Stimulated activated CD8-positive, alpha-beta memory T cell treated with anti-CD3 and anti-CD28 coated beads, Interleukin-2, amount 100 ng/mL, for 48 hours (primary cell): Measurements from ENCODE around the gene MIF.
"Not testable (repeated sequence)": the region's sequence is repeated elsewhere in the genome, so short reads cannot be mapped to it uniquely, and the experiment has no call there.

ENCODE experiments used
- DNase-seq, 2 donors: peaks; one replicate each; pipeline ENCODE4 v3.0.0-alpha.2; 2020; ENCODE audit warnings: low read depth in 2 of 2

The MIF gene

DNA sequence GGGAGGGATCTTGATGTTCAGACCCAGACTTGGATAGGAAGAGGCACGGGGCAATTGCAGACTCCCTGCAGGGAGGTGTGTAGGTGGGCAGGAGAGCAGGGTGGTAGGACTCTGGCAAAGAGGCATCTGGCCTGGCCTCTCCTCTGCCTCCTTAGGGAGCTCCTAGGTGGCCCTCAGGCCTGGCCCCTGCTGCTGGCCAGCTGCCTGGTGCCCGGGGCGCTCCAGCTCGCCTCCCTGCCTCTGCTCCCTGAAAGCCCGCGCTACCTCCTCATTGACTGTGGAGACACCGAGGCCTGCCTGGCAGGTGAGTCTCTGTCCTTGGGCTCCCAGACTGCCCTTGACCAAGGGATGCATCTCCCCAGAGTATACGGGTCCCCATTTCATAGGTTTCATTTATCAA, 16.6 kb upstream of the MIF start:
- no peak for DNase-seq

DNA sequence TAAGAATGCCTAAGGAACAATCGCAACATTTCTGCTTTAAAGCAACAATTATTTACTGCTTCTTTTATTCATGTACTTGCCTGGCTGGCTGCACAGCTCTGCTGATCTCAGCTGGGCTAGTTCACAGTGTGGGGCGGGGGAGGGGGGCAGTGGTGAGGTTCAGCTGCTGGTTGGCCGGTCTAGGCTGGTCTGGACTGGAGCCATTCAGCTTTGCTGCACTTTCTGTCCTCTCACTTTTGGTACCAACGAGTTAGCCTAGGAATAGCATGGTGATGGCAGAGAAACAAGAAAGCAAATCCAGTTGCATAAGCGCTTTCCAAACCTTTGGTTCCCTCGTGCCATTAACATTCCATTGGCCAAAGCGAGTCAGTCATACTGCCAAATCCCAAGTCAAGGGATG, 16.0 kb upstream of the MIF start:
- no peak for DNase-seq

DNA sequence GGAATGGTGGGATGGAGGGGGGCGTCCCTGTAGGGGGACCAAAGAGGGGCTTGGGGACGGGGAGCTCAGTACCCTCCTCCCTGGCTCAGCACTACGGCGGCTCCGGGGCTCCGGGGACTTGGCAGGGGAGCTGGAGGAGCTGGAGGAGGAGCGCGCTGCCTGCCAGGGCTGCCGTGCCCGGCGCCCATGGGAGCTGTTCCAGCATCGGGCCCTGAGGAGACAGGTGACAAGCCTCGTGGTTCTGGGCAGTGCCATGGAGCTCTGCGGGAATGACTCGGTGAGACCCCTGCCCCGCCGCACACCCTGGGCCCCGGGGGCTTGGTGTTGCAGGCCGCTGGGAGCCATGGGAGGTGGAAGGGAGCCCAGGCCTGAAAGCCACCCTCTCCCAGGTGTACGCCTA, 11.8 kb upstream of the MIF start:
- no peak for DNase-seq

DNA sequence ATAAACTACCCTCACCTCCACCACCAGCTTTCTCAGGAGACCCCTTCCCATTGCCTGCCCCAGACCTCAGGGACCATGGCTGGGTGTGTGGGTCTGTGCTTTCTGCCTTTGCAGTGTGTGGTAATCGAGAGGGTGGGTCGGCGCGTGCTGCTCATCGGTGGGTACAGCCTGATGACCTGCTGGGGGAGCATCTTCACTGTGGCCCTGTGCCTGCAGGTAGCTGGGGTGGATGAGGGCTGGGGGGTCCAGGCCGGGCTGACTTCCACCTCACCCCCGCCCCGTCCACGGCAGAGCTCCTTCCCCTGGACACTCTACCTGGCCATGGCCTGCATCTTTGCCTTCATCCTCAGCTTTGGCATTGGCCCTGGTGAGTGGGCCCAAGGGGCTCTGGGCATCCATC, 10.5 kb upstream of the MIF start:
- DNase-seq, result no peak

DNA sequence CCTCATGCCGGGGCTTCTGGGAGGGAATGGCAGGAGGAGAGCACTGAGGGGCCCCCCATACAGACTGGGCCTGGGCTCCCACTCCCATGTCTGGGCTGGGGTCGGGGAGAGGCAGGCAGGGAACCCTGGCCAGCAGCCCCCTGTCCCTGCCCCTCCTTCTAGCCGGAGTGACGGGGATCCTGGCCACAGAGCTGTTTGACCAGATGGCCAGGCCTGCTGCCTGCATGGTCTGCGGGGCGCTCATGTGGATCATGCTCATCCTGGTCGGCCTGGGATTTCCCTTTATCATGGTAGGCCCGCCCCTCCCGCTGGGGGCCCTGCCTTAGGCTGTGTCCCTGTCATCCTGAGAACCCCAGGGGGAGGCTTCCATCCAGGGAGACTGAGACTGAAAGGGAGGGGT, 10.0 kb upstream of the MIF start:
- DNase-seq, result no peak

DNA sequence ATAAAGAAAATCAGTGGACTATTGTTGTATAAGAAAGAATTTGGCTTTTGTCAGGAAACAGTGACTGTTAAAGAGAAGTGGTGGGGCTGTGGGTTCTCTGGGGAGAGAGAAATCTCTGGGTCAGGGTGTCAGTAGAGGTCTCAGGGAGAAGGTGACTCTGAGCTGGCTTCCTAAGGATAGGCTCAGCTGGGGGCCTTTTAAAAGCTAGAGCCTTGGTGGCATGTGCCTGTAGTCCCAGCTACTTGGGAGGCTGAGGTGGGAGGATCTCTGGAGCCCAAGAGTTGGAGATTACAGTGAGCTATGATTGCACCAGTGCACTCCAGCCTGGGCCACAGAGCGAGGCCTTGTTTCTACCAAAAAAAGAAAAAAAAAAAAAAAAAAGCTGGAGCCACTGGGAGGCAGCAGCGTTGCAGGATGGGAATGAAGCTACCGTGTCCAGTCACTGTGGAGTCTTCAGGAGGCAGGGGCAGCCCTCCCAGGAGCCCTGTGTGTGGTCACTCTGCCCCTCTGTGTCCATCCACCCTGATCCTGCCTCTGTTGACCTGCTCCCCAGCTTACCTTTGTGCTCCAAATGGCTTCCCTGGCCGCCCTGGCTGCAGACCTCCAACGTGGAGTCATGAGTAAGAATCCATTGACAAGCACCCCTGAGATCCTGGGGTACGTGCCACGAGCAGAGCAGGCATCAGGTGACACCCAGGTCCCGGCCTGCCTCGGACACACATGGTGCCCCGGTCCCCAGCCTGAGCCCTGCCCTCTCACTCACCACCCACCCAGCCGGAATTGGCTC, 5.4 kb upstream of the MIF start:
- no peak for DNase-seq

DNA sequence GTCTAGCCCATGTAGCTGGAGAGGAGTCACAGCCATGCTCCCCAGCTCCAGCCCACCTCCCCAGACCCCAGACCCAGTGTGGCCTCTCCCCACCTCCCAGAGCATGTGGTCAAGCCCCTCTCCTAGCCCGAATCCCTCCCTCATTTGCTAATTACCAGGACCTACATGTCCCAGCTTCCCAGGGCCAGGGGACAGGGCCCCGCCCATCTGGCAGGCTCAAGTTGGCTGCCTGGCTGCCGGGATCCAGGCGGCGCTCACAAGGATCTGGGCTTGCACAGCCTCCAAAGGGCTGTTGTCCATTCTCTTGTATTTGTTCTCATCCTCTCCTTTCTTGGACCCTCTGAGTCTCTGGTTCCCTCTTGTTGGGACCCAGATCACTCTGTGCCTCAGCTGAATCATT, 4.6 kb upstream of the MIF start:
- no peak for DNase-seq

DNA sequence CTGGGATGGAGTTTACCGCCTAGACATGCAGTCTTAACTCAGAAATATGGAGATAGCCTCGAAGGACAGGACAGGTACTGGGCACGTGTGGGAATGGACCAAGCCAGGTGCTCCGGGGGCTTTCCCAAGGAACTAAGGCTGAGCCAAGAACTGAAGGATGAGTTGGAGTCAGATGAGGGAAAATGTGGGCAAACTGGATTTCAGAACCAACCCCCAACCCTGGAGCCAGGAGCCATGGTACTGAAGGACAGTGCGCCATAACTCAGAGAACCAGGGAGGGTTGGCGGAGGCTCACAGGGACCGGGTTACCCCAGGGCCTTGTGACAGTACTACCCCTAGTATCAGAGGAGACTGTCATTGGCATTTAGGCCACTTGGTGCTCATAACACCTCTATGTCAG, 2.5 kb upstream of the MIF start:
- no peak for DNase-seq

DNA sequence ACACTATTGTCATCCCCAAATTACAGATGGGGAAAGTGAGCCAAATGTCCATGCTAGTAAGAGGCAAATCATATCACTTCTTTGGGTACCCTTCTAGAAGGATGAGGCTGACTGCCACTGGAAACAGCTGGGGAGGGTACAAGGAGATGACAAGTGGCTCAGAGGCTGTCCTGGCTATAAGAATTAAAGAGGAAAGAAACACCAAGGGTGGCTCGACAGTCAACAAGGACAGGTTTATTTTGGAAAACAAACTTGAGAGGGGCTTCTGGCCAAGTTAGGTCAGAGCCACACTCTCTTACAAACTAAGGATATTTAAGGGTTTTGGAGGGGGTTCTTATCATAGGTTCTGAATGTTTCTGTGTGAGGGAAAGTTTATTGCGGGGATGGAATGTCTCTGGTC, 2.1 kb upstream of the MIF start:
- no peak for DNase-seq

DNA sequence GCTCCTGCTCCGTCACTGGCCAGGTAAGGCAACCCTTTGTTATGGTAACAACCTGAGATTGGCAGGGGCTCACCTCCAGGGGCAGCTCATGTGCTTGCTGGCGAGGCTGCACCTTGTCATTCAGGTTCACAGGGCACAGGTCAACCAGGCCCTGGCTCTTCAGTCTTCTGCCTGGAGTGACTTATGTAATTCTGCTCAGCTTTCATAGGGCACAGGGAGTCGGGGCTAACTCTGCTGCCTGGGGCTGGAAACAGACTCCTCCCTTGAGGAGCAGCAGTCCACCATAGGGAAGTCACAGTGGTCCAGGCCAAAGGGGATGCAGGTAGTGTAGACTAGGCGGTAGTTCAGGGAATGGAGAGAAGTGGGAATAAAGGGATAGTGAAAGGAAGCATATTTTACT, 1.5 kb upstream of the MIF start:
- no peak for DNase-seq

DNA sequence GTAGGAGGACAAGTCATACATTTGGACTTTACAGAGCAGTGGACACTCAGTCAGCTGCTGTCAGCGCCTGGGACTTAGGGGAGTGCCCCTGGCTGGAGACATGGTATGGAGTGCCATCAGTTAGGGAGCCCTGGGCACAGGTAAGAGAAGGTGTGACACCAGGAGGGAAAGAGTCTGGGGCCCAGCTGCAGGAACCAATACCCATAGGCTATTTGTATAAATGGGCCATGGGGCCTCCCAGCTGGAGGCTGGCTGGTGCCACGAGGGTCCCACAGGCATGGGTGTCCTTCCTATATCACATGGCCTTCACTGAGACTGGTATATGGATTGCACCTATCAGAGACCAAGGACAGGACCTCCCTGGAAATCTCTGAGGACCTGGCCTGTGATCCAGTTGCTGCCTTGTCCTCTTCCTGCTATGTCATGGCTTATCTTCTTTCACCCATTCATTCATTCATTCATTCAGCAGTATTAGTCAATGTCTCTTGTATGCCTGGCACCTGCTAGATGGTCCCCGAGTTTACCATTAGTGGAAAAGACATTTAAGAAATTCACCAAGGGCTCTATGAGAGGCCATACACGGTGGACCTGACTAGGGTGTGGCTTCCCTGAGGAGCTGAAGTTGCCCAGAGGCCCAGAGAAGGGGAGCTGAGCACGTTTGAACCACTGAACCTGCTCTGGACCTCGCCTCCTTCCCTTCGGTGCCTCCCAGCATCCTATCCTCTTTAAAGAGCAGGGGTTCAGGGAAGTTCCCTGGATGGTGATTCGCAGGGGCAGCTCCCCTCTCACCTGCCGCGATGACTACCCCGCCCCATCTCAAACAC, 850 bp upstream of the MIF start:
- no peak for DNase-seq

DNA sequence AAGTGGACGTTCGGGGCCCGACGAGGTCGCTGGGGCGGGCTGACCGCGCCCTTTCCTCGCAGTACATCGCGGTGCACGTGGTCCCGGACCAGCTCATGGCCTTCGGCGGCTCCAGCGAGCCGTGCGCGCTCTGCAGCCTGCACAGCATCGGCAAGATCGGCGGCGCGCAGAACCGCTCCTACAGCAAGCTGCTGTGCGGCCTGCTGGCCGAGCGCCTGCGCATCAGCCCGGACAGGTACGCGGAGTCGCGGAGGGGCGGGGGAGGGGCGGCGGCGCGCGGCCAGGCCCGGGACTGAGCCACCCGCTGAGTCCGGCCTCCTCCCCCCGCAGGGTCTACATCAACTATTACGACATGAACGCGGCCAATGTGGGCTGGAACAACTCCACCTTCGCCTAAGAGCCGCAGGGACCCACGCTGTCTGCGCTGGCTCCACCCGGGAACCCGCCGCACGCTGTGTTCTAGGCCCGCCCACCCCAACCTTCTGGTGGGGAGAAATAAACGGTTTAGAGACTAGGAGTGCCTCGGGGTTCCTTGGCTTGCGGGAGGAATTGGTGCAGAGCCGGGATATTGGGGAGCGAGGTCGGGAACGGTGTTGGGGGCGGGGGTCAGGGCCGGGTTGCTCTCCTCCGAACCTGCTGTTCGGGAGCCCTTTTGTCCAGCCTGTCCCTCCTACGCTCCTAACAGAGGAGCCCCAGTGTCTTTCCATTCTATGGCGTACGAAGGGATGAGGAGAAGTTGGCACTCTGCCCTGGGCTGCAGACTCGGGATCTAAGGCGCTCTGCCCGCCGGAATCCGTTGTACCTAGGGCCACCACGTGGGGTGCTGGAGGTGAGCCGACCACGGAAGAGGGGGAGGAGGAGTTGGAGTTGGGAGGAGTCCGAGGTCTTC, 771 bp downstream of the MIF start:
- DNase-seq, result peak; percentile 58 to 63

DNA sequence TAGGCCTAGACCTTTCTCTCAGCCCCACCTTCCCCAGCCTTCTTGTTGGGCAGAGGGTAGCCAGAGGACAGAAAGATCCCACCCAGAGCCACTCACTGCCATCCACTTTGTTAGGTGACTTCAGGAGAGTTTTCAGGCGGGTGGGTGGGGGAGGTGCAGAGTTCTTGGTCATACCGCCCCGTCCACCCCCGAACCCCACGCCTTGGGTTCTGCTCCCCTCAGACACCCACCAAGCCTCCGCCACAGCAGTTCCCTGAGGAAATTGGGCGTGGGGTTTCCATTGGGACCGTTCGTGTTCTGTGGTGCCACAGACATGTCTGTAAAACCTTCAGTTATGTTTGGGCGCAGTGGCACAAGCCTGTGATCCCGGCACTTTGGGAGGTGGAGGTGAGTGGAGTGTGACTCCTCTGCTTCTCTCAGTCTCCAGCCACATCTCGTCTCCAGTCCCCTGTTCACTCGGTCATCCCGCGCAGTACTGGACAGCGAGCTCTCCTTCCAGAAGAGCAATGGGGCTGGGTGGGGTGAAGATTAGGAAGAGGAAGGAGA, 1.5 kb downstream of the MIF start:
- DNase-seq, result no peak

DNA sequence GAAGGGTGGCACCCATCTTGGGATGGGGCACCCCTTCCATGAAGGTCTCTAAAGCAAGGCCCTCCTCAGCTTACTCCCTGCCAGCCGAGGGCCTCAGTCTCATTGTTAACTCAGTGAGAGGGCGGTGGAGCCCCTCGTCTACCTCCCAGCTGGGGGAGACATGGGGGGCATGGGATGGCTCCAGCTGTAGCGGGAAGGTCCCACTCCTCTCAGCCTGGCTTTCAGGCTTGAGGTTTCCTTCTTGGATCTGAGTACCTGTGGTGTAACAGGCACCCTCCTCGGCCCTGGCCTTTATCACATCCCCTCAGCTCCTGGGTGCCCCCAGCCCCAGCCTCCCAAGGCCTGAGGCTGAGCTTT, 2.0 kb downstream of the MIF start:
- no peak for DNase-seq

DNA sequence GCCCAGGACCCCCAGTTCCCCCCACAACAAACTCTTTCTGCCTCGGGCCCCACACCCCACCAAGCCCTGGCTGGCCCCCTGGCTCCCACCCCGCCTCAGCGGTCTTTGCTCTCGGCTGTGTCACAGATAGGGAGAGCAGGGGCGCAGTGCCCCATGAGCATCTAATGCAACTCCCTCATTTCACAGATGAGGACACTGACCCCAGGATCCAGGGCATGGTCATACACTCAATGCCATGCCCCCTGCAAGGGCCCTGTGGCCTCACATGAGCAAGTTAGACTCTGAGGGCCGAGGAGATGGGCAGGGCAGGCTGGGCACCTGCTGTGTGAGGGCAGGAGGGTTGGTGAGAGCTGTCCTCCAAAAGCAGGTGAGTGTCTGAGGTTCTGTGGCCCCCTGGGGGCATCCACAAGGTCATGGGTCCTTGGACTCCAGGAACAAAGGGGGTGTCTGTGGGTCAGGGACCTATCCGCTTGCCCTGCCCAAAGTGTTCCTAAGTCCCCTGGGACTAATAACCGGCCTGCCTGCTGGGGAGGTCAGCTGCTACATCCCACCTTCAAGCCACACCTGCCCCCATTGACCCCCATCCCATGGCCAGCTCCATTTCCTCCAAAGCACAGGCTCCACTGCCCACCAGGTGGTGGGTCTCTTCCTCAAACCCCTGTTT, 2.5 kb downstream of the MIF start:
- DNase-seq, result no peak

DNA sequence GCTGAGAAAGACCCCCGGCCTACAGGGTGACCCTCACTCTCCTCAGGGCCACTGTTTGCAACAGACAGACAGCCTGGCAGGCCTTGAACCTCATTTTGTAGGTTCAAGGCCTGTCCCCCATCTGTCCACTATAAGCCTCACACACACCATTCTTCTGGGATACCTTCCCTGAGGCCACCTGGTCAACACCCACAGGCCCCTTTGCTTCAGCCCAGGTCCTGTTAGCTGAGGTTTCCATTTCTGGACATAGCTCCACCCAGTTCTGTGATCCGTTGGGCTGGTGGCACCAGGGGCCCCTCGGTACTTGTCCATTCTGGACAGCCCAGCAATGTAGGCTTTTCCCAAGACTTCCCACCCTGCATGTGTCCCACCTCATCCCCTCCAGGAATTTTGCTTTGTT, 3.1 kb downstream of the MIF start:
- no peak for DNase-seq

DNA sequence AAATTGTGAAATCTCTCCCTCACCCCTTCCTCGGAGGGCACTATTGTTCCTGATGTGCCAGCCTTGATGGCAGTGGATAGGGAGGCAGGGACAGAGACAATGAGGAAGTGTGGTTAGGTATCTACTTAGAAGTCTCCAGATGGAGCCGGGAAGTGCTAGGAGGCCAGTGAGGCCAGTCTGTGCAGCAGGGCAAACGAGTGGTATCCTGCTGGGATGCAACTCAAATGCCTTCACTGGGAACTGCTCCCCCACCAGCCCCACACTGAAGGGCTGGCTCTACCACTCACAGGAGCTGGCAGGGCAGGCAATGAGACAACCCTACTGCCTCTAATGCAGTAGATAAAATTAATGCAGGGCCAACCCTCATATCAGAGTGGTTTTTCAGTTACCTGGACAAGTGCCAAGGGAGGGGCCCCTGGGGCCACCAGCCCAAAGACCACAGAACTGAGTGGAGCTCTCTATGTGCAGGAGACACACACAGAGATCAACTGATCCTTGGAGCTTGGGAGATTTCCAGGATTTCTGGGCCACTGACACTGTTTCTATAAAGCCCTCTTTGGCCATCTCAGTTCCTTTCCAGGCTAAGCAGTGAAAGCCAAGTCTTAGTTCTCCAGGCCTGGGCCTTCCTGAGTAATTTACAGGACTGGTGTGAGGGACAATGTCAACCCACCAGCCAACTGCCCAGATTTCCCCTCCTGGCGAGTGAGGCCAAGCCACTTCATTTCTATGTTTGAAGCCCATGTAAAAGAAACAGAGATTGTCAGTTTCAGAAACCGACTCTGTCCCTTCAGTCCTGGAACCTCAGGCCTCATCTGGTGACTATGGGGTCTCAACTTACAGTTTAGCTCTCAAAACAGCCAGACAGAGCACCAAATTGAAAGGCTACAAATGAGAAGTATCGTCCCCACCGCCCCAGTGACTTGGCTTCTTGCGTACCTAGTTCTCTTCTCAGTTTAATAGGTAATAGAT, 4.1 kb downstream of the MIF start:
- no peak for DNase-seq

DNA sequence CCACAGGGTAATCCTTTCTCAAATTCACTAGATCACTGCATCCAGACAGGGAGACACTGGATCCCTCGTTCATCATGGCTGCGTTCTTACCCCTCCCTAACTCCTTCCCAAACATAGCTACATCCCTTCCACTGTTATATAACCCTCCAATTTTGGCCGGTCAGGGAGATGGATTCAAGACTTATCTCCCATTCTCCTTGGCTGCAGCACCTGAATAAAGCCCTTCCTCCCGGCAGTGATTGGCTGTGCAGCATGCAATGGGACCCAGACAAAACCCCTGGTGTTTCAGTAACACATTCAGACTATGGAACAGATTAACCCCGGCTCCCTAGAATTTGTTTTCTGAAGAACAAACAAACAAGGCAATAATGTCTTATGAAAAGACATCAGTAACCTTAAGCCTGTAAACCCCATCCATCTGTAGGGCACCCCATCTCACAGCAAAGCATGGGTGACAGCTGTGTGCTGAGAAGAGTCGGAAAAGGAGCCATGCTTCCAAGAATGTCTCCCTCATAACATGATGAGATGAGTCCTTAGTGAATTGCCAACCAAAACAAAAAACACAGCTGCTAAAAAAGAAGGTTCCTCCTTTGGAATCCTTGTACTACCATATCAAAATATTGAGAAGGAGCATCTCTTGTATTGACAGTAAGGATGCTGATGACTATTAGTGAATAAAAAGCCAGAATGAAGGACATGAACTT, 5.0 kb downstream of the MIF start:
- DNase-seq, result no peak

DNA sequence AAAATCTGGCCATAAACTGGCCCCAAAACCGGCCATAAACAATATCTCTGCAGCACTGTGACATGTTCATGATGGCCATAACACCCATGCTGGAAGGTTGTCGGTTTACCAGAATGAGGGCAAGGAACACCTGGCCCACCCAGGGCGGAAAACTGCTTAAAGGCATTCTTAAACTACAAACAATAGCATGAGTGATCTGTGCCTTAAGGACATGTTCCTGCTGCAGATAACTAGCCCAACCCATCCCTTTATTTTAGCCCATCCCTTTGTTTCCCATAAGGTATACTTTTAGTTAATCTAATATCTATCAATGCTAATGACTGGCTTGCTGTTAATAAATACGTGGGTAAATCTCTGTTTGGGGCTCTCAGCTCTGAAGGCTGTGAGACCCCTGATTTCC, 6.0 kb downstream of the MIF start:
- DNase-seq, result not testable (repeated sequence)

DNA sequence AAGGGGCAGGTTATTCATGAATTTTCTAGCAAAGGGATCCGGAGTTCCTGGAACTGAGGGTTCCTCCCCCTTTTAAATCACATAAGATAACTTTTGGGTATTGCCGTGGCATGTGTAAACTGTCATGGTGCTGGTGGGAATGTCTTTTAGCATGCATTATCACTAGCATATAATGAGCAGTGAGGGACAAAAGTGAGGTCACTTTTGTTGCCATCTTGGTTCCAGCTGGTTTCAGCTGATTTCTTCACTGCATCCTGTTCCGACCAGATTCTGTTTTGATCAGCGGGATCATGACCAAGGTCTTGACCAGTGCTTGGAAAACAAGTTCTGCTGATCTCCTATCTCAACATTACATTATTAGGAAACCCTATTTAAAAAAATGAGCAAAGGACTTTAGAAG, 7.4 kb downstream of the MIF start:
- no peak for DNase-seq
